D341Med (cell line): ENCODE measurements around the gene MAP1A.

Experiments
- DNase-seq: peaks from one replicate; pipeline ENCODE4 v3.0.0; 2012; ENCODE audit warnings: low spot score

Gene MAP1A

GRCh38 chr15:43511012-43511885, 6.2 kb upstream of the MAP1A start:
- DNase-seq = no peak

GRCh38 chr15:43513550-43513949, 3.9 kb upstream of the MAP1A start:
- DNase-seq = no peak

GRCh38 chr15:43514241-43515057, 3.0 kb upstream of the MAP1A start:
- DNase-seq = no peak

GRCh38 chr15:43515741-43516140, 1.7 kb upstream of the MAP1A start:
- DNase-seq = no peak

GRCh38 chr15:43516185-43516584, 1.2 kb upstream of the MAP1A start:
- DNase-seq = no peak

- DNase-seq = no peak
Measured at GRCh38 chr15:43516801-43517353, 531 bp upstream of the MAP1A start.

GRCh38 chr15:43518197-43518761, 871 bp downstream of the MAP1A start:
- no peak for DNase-seq

- DNase-seq = no peak
Measured at GRCh38 chr15:43519196-43519595, 1.8 kb downstream of the MAP1A start.

- no peak for DNase-seq
Measured at GRCh38 chr15:43520138-43520537, 2.7 kb downstream of the MAP1A start.

- no peak for DNase-seq
Measured at GRCh38 chr15:43521419-43521818, 4.0 kb downstream of the MAP1A start.

GRCh38 chr15:43522247-43522646, 4.8 kb downstream of the MAP1A start:
- DNase-seq = no peak

GRCh38 chr15:43523646-43524045, 6.2 kb downstream of the MAP1A start:
- DNase-seq = no peak

GRCh38 chr15:43524254-43524845, 6.9 kb downstream of the MAP1A start:
- no peak for DNase-seq

GRCh38 chr15:43525131-43525530, 7.7 kb downstream of the MAP1A start:
- DNase-seq = no peak

- DNase-seq = no peak
Measured at GRCh38 chr15:43526261-43526930, 9.0 kb downstream of the MAP1A start.

GRCh38 chr15:43527016-43527801, 9.8 kb downstream of the MAP1A start:
- no peak for DNase-seq

GRCh38 chr15:43527802-43528541, 10.6 kb downstream of the MAP1A start:
- DNase-seq = no peak

- DNase-seq = no peak
Measured at GRCh38 chr15:43528542-43529007, 11.2 kb downstream of the MAP1A start.

GRCh38 chr15:43529141-43529540, 11.7 kb downstream of the MAP1A start:
- no peak for DNase-seq
